Measurements from ENCODE around the gene AEBP1. TPM values are rescaled to one million over a fixed set of nuclear protein-coding genes. Genes with fewer than 3 reads are reported as not detected.

The AEBP1 gene
- total RNA-seq, 1 experiment from 2014 or later: 49.3 TPM

GRCh38 chr7:44084701-44085100, 19.4 kb upstream of the AEBP1 start:
- no peaks in the 10 kb centered on the region; a peak in 1 of 5 replicates for H3K9me3 Mint-ChIP-seq
- no peak overlapping the region for H3K14ac ChIP-seq (ENCODE audit: insufficient read depth, low read length)
- H3K27me3 ChIP-seq (ENCODE audit: insufficient read depth, low read length): no peaks in the 10 kb centered on the region; the same call in 1 of the 2 replicates
- no peak overlapping the region for H2BK120ac ChIP-seq (ENCODE audit: low read depth, low read length, poor library complexity, severe bottlenecking)
- no peak overlapping the region for H3K9ac ChIP-seq (ENCODE audit: extremely low read depth, insufficient read length, low read length)
- no peak overlapping the region for H4K8ac ChIP-seq (replicated peaks; ENCODE audit: insufficient read length, low read depth, low read length)
- WGBS (ENCODE audit: extremely low coverage, insufficient read length, low lambda C conversion rate): no CpG with 5 or more reads among the region's 4 CpGs
- H3K27me3 Mint-ChIP-seq (ENCODE audit: low read depth): peaks cover 18% of the 10 kb centered on the region
- H3K79me1 ChIP-seq (ENCODE audit: insufficient read depth, low read depth, low read length, poor library complexity, severe bottlenecking): no peaks in the 10 kb centered on the region
- H2AK5ac ChIP-seq (ENCODE audit: insufficient read length, low read length): no peak overlapping the region
- H2BK5ac ChIP-seq (ENCODE audit: insufficient read length, low read length): no peak overlapping the region
- no peak overlapping the region for H4K5ac ChIP-seq (ENCODE audit: insufficient read length, low read depth, low read length)
- no peak overlapping the region for H4K91ac ChIP-seq (ENCODE audit: insufficient read length, low read depth, low read length)
- no peaks in the 10 kb centered on the region for H3K9me3 ChIP-seq (ENCODE audit: control insufficient read depth, low read depth, low read length)
- H3K4me1 Mint-ChIP-seq: peaks cover 12 to 23% of the 10 kb centered on the region in 2 experiments
- peaks cover 4% of the 10 kb centered on the region; the same call in 1 of the 2 replicates for H3K4me1 ChIP-seq (ENCODE audit: insufficient read depth, low read length)
- no peaks in the 10 kb centered on the region for H3K79me2 ChIP-seq (ENCODE audit: insufficient read depth, low read length)
- H3K4ac ChIP-seq (ENCODE audit: low read depth, low read length): no peak overlapping the region
- peaks cover 5 to 10% (median 7%) of the 10 kb centered on the region in 3 experiments; a peak in 5 of 7 replicates for H3K36me3 Mint-ChIP-seq (ENCODE audit: insufficient read depth in 1 of 3, low read depth in 3 of 3)
- no peaks in the 10 kb centered on the region for H4K20me1 ChIP-seq (ENCODE audit: control insufficient read depth, insufficient read depth, insufficient read length)
- H2BK20ac ChIP-seq (ENCODE audit: low read depth, low read length, poor library complexity, severe bottlenecking): no peak overlapping the region
- H3K23ac ChIP-seq (ENCODE audit: insufficient read length, low read depth, low read length): no peak overlapping the region
- H2BK15ac ChIP-seq (ENCODE audit: low read depth, low read length): no peak overlapping the region
- H3K23me2 ChIP-seq (ENCODE audit: insufficient read length, low read depth, low read length, poor library complexity, severe bottlenecking): no peaks in the 10 kb centered on the region
- no peak overlapping the region for H3K56ac ChIP-seq (ENCODE audit: insufficient read length, low read depth, low read length)
- TF ChIP-seq CTCF (conservative IDR thresholded peaks at IDR 0.05): no peak
- H3K18ac ChIP-seq (ENCODE audit: insufficient read length, low read depth, low read length): no peak overlapping the region
- H3K27ac Mint-ChIP-seq: no peak overlapping the region
- no peak overlapping the region for H3K27ac ChIP-seq (ENCODE audit: insufficient read length, low read depth, low read length)
- no peak overlapping the region for H3K4me3 Mint-ChIP-seq
- H2AFZ ChIP-seq (ENCODE audit: low read length): no peak overlapping the region
- no peak for DNase-seq
- H3T11ph ChIP-seq (ENCODE audit: low read length): no peak overlapping the region
- no peak overlapping the region for H2BK12ac ChIP-seq (ENCODE audit: insufficient read length, low read depth, low read length)
- H3K4me2 ChIP-seq (ENCODE audit: insufficient read depth, insufficient read length, low read length): no peak overlapping the region
